ENCODE measurements around the gene MRC2. TPM values are rescaled to one million over a fixed set of nuclear protein-coding genes. Genes with fewer than 3 reads are reported as not detected.

MRC2 gene
- total RNA-seq, 1 donor from 2014 or later: 127 TPM

DNA sequence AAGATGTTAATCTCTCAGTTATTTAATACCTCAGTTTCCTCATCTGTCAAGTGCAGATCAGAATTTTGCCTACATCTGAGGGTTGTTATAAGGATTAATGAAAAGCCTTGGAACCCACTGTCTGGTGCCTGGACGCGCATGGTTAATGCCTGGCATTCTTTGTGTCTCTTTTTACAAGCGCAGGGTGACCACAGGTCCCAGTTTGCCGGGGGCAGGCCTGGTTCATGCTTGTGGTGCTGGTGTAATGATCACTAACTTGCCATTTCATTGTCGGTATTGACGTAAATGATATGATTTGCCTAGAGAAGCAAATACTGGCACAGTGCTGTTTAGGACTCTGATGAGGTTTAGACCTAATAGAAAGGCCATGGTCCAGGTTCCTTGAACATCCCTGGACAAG lies 23.1 kb downstream of the MRC2 start:
- no peaks in the 10 kb centered on the region for H3K36me3 ChIP-seq
- H3K27me3 ChIP-seq: no peaks in the 10 kb centered on the region
- DNase-seq (peak; percentile 17), ATAC-seq (no peak)
- intact Hi-C loops (cut with DNase I): no loop called here
- TF ChIP-seq CTCF (IDR thresholded peaks at IDR 0.05): no peak
- H3K9me3 ChIP-seq: no peaks in the 10 kb centered on the region
- peaks cover 41% of the 10 kb centered on the region for H3K4me1 ChIP-seq
- H3K27ac ChIP-seq: peak overlapping the region; percentile 86
- H3K4me3 ChIP-seq: no peak overlapping the region

DNA sequence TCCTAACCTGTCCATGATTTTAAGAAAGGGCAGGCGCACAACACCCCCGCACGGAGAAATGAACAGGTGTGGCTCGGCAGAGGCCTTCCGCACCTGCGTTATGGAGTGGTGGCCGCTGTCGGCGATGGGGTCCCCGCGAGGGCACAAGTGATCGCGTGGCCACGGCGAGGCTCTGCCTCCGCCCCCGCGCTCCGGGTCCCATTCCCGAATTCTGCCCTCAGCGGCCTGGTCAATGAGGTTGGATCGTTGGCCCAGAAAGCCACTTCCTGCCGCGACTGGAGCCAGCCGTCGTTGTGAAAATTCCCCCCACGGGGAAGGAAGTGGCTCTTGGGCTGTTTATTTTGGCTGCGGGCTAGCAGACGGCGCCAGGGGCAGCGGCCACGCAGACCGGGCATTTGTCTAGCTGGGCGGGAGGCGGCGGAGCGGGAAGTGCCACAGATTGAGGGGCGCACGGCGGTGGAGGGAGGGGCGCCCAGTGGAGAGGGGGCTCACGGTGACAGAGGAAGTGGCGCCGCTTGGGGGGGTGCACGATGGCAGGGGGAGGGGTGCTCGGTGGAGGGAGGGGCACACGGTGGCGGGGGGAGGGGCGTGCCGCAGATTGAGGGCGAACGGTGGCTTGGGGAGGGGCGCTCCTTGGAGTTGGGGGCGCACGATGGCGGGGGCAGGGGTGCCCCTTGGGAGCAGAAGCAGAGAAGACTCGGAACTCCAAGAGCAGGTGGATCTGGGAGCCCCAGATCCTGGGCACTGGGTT lies 25.0 kb downstream of the MRC2 start:
- no peak for TF ChIP-seq CTCF (IDR thresholded peaks at IDR 0.05)
- peak; percentile 90 for DNase-seq
- H3K4me1 ChIP-seq: peaks cover 41% of the 10 kb centered on the region
- H3K4me3 ChIP-seq: peak overlapping the region; percentile 58
- no peaks in the 10 kb centered on the region for H3K27me3 ChIP-seq
- no peaks in the 10 kb centered on the region for H3K36me3 ChIP-seq
- intact Hi-C loops (cut with DNase I): no loop called here
- H3K9me3 ChIP-seq: no peaks in the 10 kb centered on the region
- H3K27ac ChIP-seq: peak overlapping the region; percentile 86
- peak; percentile 80 for ATAC-seq

- TF ChIP-seq CTCF (IDR thresholded peaks at IDR 0.05): no peak
- DNase-seq (peak; percentile 90), ATAC-seq (peak; percentile 75)
- no peaks in the 10 kb centered on the region for H3K27me3 ChIP-seq
- intact Hi-C loops (cut with DNase I): no loop called here
- H3K36me3 ChIP-seq: no peaks in the 10 kb centered on the region
- H3K27ac ChIP-seq: peak overlapping the region; percentile 86
- H3K4me1 ChIP-seq: peaks cover 39% of the 10 kb centered on the region
- no peaks in the 10 kb centered on the region for H3K9me3 ChIP-seq
- peak overlapping the region; percentile 58 for H3K4me3 ChIP-seq
Observed at GRCh38 chr17:62653002-62653825, 25.7 kb downstream of the MRC2 start.

DNA sequence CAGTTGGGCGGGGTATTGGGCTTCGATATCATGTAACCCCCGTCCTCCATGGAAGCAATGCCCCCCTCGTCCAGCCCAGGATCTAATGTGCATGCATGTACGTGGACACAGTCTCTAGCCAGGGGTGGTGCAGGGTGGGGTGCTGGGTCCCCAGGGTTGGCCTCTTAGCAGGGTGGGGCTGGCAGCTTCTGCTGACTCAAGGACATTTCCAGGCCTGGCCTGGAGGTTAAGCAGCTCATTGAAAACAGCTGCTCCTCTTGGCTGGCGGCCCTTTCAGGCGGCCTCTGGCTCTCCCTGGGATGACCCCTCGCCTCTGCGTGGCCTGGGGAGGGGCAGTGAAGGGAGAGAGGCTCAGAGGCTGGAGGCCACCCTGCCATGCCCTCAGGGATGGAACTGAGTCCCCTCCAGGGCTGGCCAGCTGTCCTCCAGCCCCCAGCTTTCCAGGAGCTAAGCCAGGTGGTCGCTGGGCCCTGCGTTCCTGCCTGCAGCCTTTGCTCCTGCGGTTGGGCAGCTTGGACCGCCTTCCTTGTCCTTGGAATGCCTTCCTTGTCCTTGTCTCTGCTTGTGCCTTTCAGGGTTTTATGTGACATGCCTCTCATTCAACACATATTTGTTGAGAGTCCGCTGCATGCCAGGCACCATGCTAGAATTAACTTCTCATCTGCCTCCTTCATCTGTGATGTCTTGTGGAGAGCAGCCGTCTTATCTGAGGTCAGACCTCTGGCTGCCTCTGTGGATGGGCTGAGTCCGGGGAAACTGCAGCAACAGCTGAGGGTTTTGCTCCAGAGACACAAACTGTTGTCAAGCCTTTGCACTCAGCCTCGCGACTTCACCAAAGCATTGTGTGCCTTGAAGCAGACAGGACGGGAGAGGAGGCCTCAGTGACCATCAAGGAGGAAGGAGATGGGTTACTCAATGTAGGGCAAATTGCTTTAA lies 26.6 kb downstream of the MRC2 start:
- no peaks in the 10 kb centered on the region for H3K36me3 ChIP-seq
- peak overlapping the region; percentile 86 for H3K27ac ChIP-seq
- no peak for TF ChIP-seq CTCF (IDR thresholded peaks at IDR 0.05)
- DNase-seq (peak; percentile 77), ATAC-seq (peak; percentile 40)
- no peaks in the 10 kb centered on the region for H3K9me3 ChIP-seq
- no peaks in the 10 kb centered on the region for H3K27me3 ChIP-seq
- intact Hi-C loops (cut with DNase I): no loop called here
- H3K4me1 ChIP-seq: peaks cover 31% of the 10 kb centered on the region
- H3K4me3 ChIP-seq: peak overlapping the region; percentile 58

GRCh38 chr17:62655656-62656055 lies 28.2 kb downstream of the MRC2 start:
- DNase-seq (no peak), ATAC-seq (no peak)
- H3K27me3 ChIP-seq: no peaks in the 10 kb centered on the region
- H3K9me3 ChIP-seq: no peaks in the 10 kb centered on the region
- intact Hi-C loops (cut with DNase I): no loop called here
- no peak overlapping the region for H3K4me3 ChIP-seq
- peaks cover 27% of the 10 kb centered on the region for H3K4me1 ChIP-seq
- TF ChIP-seq CTCF (IDR thresholded peaks at IDR 0.05): no peak
- no peak overlapping the region for H3K27ac ChIP-seq
- H3K36me3 ChIP-seq: no peaks in the 10 kb centered on the region

All from upper lobe of right lung (tissue), 1 donor.